MM.1S (cell line): Measurements from ENCODE around the gene SERTAD2.

Source experiments
- EZH2 ChIP-seq: fragments of 300-600 bp; sonication (generic); optimal IDR thresholded peaks from 2 replicates; pipeline ENCODE3; 2017; ENCODE audit warnings: low read depth, mild to moderate bottlenecking, antibody characterized with exemption, low read length, mixed read lengths
- EZH2phosphoT487 ChIP-seq: fragments of 300-600 bp; sonication (generic); IDR thresholded peaks from 2 replicates; pipeline ENCODE4 v1.6.1; 2018; ENCODE audit warnings: antibody characterized with exemption, low read length
- TF ChIP-seq, protein P1 (sequence below): fragments of 300-600 bp; sonication (generic); IDR thresholded peaks from 2 replicates; pipeline ENCODE4 v1.5.1; 2016; ENCODE audit warnings: antibody characterized with exemption, low read length, mixed read lengths

GRCh38 chr2:64624862-64625261 is 28.9 kb downstream of the SERTAD2 start:
- TF ChIP-seq, protein P1, sequence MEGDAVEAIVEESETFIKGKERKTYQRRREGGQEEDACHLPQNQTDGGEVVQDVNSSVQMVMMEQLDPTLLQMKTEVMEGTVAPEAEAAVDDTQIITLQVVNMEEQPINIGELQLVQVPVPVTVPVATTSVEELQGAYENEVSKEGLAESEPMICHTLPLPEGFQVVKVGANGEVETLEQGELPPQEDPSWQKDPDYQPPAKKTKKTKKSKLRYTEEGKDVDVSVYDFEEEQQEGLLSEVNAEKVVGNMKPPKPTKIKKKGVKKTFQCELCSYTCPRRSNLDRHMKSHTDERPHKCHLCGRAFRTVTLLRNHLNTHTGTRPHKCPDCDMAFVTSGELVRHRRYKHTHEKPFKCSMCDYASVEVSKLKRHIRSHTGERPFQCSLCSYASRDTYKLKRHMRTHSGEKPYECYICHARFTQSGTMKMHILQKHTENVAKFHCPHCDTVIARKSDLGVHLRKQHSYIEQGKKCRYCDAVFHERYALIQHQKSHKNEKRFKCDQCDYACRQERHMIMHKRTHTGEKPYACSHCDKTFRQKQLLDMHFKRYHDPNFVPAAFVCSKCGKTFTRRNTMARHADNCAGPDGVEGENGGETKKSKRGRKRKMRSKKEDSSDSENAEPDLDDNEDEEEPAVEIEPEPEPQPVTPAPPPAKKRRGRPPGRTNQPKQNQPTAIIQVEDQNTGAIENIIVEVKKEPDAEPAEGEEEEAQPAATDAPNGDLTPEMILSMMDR, result no peak
- TF ChIP-seq EZH2 (no peak), EZH2phosphoT487 (no peak)
